ENCODE results near the gene SEPTIN2. TPM values are rescaled to one million over a fixed set of nuclear protein-coding genes. Genes with fewer than 3 reads are reported as not detected.
A peak's percentile ranks its signal among the peaks of the same experiment; 100 is the strongest.
"Not testable (repeated sequence)": the region's sequence is repeated elsewhere in the genome, so short reads cannot be mapped to it uniquely, and the experiment has no call there.

Gene SEPTIN2
- total RNA-seq, 1 experiment from 2014 or later = 517 TPM

DNA sequence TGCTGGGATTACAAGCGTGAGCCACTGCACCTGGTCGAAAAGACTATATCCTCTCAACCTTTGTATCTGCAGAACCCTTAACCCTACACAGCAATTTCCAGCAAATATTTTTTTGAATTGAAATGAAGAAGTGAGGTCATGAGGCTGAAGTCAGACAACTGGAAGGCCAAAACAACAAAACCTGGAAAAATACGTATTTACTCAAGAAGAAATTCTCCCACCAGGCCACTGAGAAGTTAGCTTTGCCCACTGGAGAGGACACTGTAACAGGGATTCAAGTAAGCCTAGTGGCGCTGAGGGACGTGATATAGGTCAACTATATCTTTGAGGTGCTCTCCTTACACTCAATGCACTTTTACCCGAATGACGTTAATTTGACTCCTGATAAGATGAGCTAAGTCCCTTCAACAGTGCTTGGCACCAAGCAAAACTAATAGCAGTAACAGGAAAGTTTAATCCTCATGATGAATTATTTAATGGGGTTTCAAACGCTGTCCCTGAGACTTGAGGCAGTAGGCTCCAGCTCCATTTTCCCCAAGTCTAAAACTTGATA, 2.1 kb upstream of the SEPTIN2 start:
- Histone ChIP-seq H3K9me3 (replicated peaks) (peaks cover 4% of the 10 kb centered on the region; the same call in 1 of the 2 replicates), H3K4me1 (replicated peaks) (peaks cover 34% of the 10 kb centered on the region), H3K36me3 (peaks cover 44% of the 10 kb centered on the region), H3K27ac (no peak overlapping the region), H3K4me3 (no peak overlapping the region; the same call in 1 of the 2 replicates), H3K27me3 (replicated peaks) (no peaks in the 10 kb centered on the region)
- DNase-seq (ENCODE audit: low read depth in 1 of 2, low spot score in 2 of 2) = no peak

DNA sequence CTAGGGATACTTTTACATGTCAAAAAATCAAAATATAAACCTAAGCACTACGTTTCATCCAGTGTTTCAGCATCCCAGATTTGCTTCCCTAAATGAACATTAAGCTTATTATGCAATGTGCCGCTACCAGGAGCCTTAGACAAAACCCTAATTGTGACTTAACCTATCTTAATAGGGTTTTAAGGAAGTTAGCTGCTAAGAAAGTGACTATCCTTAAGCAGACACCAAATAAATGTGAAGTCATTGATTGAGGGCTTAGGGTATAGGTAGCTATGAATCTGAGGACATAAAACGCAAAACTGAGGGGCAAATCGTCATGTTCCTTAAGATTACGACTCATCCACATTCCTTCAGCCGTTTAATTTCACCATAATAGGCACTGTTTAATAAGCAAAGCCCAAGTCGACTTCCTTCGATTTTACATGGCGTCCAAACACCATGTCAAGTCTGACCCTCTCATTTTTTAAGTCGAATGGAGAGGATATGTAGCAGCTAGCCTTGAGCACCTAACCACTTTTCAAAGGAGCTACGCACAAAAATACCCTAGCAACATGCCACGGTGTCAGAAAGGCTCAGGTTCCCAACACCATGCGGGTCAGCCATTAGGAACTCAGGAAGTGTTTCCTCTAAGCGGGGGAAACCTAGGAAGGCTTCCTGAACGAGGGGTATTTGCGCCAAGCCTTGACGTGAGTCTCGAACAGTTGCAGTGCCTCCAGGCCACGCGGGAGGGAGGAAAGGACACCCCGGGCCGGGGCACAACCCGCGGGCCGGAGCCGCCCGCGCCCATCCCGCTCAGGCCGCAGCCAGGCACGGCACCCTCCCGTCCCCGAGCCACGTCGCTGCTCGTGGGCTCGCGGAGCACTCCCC, 1.3 kb upstream of the SEPTIN2 start:
- Histone ChIP-seq H3K4me1 (replicated peaks) (peaks cover 34% of the 10 kb centered on the region), H3K4me3 (peak overlapping the region; percentile 63), H3K36me3 (peaks cover 48% of the 10 kb centered on the region), H3K9me3 (replicated peaks) (peaks cover 4% of the 10 kb centered on the region; the same call in 1 of the 2 replicates), H3K27ac (peak overlapping the region; percentile 93), H3K27me3 (replicated peaks) (no peaks in the 10 kb centered on the region)
- DNase-seq (ENCODE audit: low read depth in 1 of 2, low spot score in 2 of 2) = no peak

DNA sequence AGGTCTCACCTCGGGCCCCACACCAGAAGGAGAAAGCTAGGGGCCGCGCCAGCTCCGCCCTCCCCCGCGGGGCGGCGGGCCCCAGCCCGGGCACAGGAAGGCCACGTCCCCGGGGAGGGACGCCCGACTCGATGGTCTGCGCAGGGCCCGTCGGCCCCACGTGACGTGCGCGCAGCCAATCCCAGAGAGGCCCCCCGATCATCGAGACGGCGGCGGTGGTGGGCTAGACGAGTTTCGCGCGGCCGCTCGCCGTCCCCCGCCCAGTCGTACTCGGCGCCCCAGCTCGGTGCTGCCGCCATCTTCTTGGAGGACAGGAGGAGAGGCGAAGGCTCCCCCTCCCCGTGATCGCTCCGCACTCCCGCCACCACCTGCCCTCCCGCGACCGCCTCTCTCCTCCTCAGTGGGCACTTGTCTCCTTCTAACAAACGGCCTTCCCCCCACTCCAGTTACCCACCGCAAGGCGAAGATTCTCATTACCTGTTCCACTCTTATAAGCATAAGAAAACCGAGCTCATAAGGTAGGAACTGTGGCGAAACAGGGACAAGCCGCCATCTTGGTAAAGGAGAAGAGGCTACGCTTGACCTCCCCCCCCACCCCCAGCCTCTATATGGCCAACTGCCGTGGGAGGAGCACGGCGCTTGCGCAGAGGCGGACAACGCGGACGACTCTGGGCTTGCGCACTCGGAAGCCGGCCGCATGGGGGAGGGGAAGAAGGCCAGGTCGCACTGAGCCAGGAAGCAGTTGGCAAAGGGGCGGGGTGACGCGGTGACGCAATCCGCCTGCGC, 439 bp upstream of the SEPTIN2 start, which contains the start of gene HDLBP:
TSS of gene HDLBP (minus strand) at position 580 of the 786 bp plus-strand sequence. CDS start 48,803 bp downstream, outside the sequence.
- peaks cover 37% of the 10 kb centered on the region for H3K4me1 ChIP-seq (replicated peaks)
- DNase-seq (ENCODE audit: low read depth in 1 of 2, low spot score in 2 of 2) = peak; percentile 99 to 100

DNA sequence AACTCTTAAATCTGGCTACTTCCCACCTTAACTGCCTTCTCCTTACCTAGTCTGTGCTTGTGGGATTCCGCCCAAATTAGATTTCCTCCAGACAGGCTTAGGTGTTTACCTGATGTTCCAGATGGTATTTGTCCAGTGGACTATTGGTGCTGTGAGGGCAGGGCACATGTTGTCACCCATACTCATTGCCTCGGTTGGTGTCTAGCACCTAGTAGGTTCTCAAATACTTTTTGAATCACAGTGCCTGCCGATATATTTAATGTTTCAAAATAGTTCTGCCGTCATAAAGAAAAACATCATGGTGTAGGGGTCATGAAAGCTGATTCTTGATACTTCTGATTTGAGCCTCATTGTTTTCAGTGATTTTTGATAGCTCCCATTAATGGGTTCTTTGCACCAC, 1.1 kb downstream of the SEPTIN2 start:
- Histone ChIP-seq H3K9me3 (replicated peaks) (peaks cover 4% of the 10 kb centered on the region; the same call in 1 of the 2 replicates), H3K4me3 (peak overlapping the region; percentile 63), H3K4me1 (replicated peaks) (peaks cover 34% of the 10 kb centered on the region), H3K27me3 (replicated peaks) (no peaks in the 10 kb centered on the region), H3K27ac (peak overlapping the region; percentile 2; the same call in 1 of the 2 replicates), H3K36me3 (peaks cover 61% of the 10 kb centered on the region)
- no peak for DNase-seq (ENCODE audit: low read depth in 1 of 2, low spot score in 2 of 2)

More for the DNA sequence above, 439 bp upstream of the SEPTIN2 start, which contains the start of gene HDLBP:
- peak within 1 kb of the TSS; percentile 63 for H3K4me3 ChIP-seq
- peaks cover 54% of the 10 kb centered on the region for H3K36me3 ChIP-seq
- peak within 1 kb of the TSS; percentile 93 for H3K27ac ChIP-seq
- H3K27me3 ChIP-seq (replicated peaks) = no peaks in the 10 kb centered on the region
- peaks cover 4% of the 10 kb centered on the region; the same call in 1 of the 2 replicates for H3K9me3 ChIP-seq (replicated peaks)

DNA sequence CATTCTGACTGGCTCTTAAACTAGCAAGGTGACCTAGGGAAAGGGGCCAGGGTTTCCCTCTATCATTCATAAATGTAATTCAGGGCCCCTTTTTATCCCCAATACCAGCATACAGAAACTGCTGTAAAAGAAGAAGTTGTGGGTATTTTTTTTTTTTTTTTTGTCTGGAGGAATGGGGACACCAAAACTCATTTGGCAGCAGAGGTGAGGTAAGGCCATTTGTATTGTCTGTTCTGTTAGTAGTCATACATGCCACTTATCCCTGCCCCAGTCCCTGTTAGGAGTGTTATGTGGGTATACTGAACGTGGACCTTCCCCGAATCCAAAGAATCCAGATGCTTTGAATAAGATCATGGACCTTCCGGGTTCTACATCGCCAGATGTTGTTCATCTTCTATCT, 1.7 kb downstream of the SEPTIN2 start:
- peaks cover 28% of the 10 kb centered on the region for H3K4me1 ChIP-seq (replicated peaks)
- no peak for DNase-seq (ENCODE audit: low read depth in 1 of 2, low spot score in 2 of 2)
- H3K36me3 ChIP-seq = peaks cover 65% of the 10 kb centered on the region
- no peaks in the 10 kb centered on the region for H3K27me3 ChIP-seq (replicated peaks)
- peaks cover 4% of the 10 kb centered on the region; the same call in 1 of the 2 replicates for H3K9me3 ChIP-seq (replicated peaks)
- peak overlapping the region; percentile 63 for H3K4me3 ChIP-seq
- H3K27ac ChIP-seq = no peak overlapping the region

DNA sequence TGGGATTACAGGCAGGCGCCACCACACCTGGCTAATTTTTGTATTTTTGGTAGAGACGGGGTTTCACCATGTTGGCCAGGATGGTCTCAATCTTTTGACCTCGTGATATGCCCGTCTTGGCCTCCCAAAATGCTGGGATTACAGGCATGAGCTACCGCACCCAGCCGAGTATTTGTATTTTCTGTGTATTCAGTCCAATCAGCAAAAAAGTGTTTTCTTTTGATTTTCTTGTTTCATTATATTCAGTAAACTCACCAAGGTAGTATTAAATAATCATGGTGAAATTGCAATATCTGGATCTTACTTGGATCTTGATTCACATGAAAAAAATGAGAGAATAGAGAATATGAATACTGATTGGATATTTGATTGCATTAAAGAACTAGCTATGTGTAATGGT, 3.1 kb downstream of the SEPTIN2 start:
- not testable (repeated sequence) for H3K27ac ChIP-seq; DNase-seq (ENCODE audit: low read depth in 1 of 2, low spot score in 2 of 2); H3K27me3 ChIP-seq (replicated peaks); H3K4me3 ChIP-seq; H3K9me3 ChIP-seq (replicated peaks)
- H3K36me3 ChIP-seq = peaks cover 67% of the 10 kb centered on the region
- H3K4me1 ChIP-seq (replicated peaks) = peaks cover 19% of the 10 kb centered on the region

DNA sequence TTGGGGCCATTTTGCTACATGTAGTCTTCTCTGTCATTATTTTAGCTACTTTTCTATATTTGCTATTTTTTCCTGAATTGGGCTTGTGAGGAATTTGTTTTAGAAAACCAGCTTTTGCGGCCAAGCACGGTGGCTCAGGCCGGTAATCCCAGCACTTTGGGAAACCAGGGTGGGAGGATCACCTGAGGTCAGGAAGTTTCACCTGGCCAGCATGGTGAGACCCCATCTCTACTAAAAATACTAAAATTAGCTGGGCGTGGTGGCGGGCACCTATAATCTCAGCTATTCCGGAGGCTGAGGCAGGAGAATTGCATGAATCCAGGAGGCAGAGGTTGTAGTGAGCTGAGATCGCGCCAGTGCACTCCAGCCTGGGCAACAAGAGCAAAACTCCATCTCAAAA, 4.7 kb downstream of the SEPTIN2 start:
- Histone ChIP-seq H3K27me3 (replicated peaks) (no peaks in the 10 kb centered on the region), H3K27ac (no peak overlapping the region), H3K4me1 (replicated peaks) (peaks cover 13% of the 10 kb centered on the region), H3K9me3 (replicated peaks) (no peaks in the 10 kb centered on the region), H3K4me3 (no peak overlapping the region), H3K36me3 (peaks cover 71% of the 10 kb centered on the region)
- no peak for DNase-seq (ENCODE audit: low read depth in 1 of 2, low spot score in 2 of 2)

DNA sequence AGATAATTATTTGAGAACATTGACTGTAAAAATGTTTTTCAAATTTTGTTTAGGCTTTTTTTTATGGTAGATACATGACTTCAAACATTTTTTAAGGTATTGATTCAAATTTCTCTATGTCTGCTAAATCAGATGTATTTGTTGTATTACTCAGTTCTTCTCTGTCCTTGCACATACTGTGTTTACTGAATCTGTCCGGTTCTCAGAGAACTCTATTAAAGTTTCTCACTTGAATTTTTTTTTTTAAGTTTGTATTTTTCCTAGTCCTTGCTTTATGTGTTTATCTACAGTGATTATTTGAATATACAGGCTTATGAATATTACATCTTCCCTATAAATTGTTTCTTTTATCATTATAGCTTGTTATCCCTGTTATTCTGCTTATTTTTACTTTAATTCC, 5.3 kb downstream of the SEPTIN2 start:
- no peak overlapping the region for H3K4me3 ChIP-seq
- peaks cover 13% of the 10 kb centered on the region for H3K4me1 ChIP-seq (replicated peaks)
- no peak for DNase-seq (ENCODE audit: low read depth in 1 of 2, low spot score in 2 of 2)
- H3K9me3 ChIP-seq (replicated peaks) = no peaks in the 10 kb centered on the region
- no peaks in the 10 kb centered on the region for H3K27me3 ChIP-seq (replicated peaks)
- peaks cover 75% of the 10 kb centered on the region for H3K36me3 ChIP-seq
- no peak overlapping the region for H3K27ac ChIP-seq

DNA sequence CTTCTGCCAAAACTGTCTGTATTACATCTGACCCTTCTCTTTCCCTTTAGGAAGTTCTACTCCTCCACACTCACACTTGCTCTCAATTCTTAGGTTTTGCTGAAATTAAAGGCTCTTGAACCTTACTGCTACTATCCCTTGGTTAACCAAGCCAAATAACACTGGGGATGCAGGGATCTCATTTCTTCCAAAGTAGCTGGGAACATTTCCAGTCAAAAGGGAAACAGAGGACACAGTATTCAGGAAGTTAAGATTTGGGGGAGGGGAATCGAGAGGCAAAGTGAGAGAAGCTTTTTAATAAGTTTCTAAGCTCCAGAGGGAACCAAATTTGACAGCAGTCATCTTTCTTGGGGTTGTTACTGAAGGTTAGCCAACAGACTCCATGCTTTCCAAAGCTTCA, 6.2 kb downstream of the SEPTIN2 start:
- no peak overlapping the region for H3K4me3 ChIP-seq
- no peak overlapping the region for H3K27ac ChIP-seq
- peaks cover 12% of the 10 kb centered on the region for H3K4me1 ChIP-seq (replicated peaks)
- H3K36me3 ChIP-seq = peaks cover 74% of the 10 kb centered on the region
- no peak for DNase-seq (ENCODE audit: low read depth in 1 of 2, low spot score in 2 of 2)
- no peaks in the 10 kb centered on the region for H3K9me3 ChIP-seq (replicated peaks)
- no peaks in the 10 kb centered on the region for H3K27me3 ChIP-seq (replicated peaks)

DNA sequence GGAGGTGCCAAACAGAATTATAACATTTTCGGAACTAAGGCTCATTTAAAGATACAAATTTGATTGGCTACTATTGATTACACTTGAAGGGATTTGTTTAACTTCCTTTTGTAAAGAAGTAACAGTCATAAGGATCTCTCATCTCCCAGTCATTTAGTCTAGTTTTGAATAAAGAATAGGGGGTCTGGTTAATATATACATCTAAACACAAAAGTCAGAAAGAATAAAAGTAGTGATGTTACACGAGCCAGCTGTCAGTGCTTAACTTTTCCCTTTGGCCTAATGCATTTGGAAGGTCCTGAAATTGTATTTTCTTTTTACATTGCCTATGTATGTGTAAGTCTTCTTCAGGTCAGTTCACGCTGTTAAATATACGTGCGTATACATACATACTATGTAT, 8.1 kb downstream of the SEPTIN2 start:
- H3K27ac ChIP-seq = no peak overlapping the region
- DNase-seq (ENCODE audit: low read depth in 1 of 2, low spot score in 2 of 2) = no peak
- no peak overlapping the region for H3K4me3 ChIP-seq
- peaks cover 79% of the 10 kb centered on the region for H3K36me3 ChIP-seq
- H3K9me3 ChIP-seq (replicated peaks) = no peaks in the 10 kb centered on the region
- 0 out of 2 replicates have a peak, but pooled peaks cover 3% of the 10 kb centered on the region for H3K4me1 ChIP-seq (replicated peaks)
- H3K27me3 ChIP-seq (replicated peaks) = no peaks in the 10 kb centered on the region

DNA sequence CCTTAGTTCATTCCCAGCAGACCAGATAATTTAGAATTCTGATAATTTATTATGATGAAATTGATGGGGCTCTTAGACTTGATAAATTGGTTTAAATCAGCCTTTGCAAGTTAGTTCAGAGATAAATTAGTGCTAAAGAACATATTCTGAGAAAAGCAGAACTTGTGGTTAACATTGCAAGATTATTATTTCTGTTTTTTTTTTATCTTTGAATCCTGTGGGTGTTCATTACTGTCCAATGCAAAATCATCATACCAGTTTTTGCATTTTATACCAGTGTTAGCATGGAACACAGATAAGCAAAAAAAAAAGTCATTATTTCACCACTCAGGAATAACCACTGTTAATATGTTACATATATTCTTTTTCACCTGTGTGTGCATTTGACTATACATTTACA, 9.1 kb downstream of the SEPTIN2 start:
- Histone ChIP-seq H3K4me1 (replicated peaks) (0 out of 2 replicates have a peak, but pooled peaks cover 3% of the 10 kb centered on the region), H3K9me3 (replicated peaks) (no peaks in the 10 kb centered on the region), H3K27me3 (replicated peaks) (no peaks in the 10 kb centered on the region), H3K36me3 (peaks cover 81% of the 10 kb centered on the region), H3K27ac (no peak overlapping the region), H3K4me3 (no peak overlapping the region)
- no peak for DNase-seq (ENCODE audit: low read depth in 1 of 2, low spot score in 2 of 2)

DNA sequence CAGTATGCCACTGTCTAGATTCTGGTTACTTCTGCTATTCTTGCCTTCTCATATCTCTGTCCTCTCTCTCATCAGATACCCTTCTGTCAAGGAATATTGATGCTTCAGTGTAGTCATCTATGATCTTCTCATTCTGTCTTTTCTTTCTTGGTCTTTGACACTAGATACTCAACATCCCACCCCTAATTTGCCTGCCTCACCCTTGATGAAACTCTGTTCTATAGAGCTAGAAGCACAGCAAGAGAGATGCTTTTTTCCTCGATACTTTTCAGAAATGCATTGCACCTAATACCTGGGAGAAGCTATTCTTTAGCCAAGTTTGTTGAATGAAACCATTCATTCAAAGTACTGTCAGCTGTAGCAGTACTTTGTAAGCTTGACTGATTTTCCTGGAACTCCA, 9.5 kb downstream of the SEPTIN2 start:
- no peaks in the 10 kb centered on the region for H3K27me3 ChIP-seq (replicated peaks)
- H3K27ac ChIP-seq = no peak overlapping the region
- H3K4me3 ChIP-seq = no peak overlapping the region
- no peaks in the 10 kb centered on the region for H3K4me1 ChIP-seq (replicated peaks)
- peaks cover 81% of the 10 kb centered on the region for H3K36me3 ChIP-seq
- H3K9me3 ChIP-seq (replicated peaks) = no peaks in the 10 kb centered on the region
- DNase-seq (ENCODE audit: low read depth in 1 of 2, low spot score in 2 of 2) = no peak
